Mucosa of rectum (tissue), 2 donors: ENCODE measurements around the gene RNF144B.
"Not testable (repeated sequence)": the region's sequence is repeated elsewhere in the genome, so short reads cannot be mapped to it uniquely, and the experiment has no call there.

Experiments
- H3K27ac ChIP-seq, 2 donors: one replicate each; pipeline ENCODE4 v1.7.0; 2013; ENCODE audit warnings: inconsistent platforms in 2 of 2, low read depth in 2 of 2, low read length in 2 of 2
- H3K27me3 ChIP-seq, 2 donors: one replicate each; pipeline ENCODE4 v1.7.0; 2013; ENCODE audit warnings: low read length in 2 of 2; ENCODE audit not compliant: control insufficient read depth in 2 of 2, insufficient read depth in 2 of 2
- H3K36me3 ChIP-seq, 2 donors: one replicate each; pipeline ENCODE4 v1.7.0; 2013; ENCODE audit warnings: low read length in 2 of 2; ENCODE audit not compliant: control insufficient read depth in 2 of 2, insufficient read depth in 2 of 2
- H3K4me1 ChIP-seq, 2 donors: one replicate each; pipeline ENCODE4 v1.7.0; 2013; ENCODE audit warnings: low read length in 2 of 2, mild to moderate bottlenecking in 1 of 2; ENCODE audit not compliant: control insufficient read depth in 2 of 2, insufficient read depth in 2 of 2
- H3K4me3 ChIP-seq, 2 donors: one replicate each; pipeline ENCODE4 v1.7.0; 2013; ENCODE audit warnings: low read length in 2 of 2
- H3K9ac ChIP-seq, 2 donors: one replicate each; pipeline ENCODE4 v1.7.0; 2013; ENCODE audit warnings: low read length in 2 of 2, low read depth in 1 of 2, mild to moderate bottlenecking in 1 of 2
- H3K9me3 ChIP-seq, 2 donors: one replicate each; pipeline ENCODE4 v1.7.0; 2013; ENCODE audit warnings: low read length in 2 of 2; ENCODE audit not compliant: control insufficient read depth in 2 of 2
- donor health status: healthy.
- donor health status: Normal muscosa, but diverticular disease.

Gene RNF144B

GRCh38 chr6:18454446-18454845 is 67.3 kb downstream of the RNF144B start:
- no peaks in the 10 kb centered on the region for H3K9me3 ChIP-seq
- no peak overlapping the region for H3K27ac ChIP-seq
- no peaks in the 10 kb centered on the region for H3K27me3 ChIP-seq
- no peaks in the 10 kb centered on the region for H3K4me1 ChIP-seq
- H3K4me3 ChIP-seq, result no peak overlapping the region
- peaks cover 0 to under 1% of the 10 kb centered on the region in 2 donors for H3K36me3 ChIP-seq
- H3K9ac ChIP-seq, result no peak overlapping the region

DNA sequence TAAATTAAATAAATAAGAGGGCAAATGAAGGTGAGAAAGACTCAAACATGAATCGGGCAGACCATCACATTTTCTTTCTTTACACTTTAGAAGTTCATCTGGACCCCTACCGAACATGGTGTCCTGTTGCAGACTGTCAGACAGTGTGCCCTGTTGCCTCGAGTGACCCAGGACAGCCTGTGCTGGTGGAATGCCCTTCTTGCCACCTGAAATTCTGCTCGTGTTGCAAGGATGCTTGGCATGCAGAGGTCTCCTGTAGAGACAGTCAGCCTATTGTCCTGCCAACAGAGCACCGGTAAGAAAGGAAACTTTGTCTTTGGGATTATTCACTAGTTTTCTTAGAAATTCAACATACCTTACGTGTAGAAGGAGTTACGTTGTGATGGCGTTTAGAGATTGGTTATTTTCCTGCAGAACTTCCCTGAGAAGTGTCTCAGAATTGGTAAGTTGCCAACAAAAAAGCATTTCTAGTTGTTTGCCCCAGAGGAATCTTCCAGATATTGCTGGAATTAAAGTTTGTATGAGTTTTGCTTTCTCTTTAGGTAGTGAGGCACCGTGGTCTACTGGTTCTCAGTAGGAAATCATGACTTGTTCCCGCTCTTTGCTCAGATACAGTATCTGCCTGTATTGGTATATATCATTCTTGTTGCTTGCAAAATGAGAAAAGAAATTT is 70.1 kb downstream of the RNF144B start:
- H3K9me3 ChIP-seq, result no peaks in the 10 kb centered on the region
- H3K4me1 ChIP-seq, result no peaks in the 10 kb centered on the region
- H3K36me3 ChIP-seq, result peaks cover 2 to 6% of the 10 kb centered on the region in 2 donors
- no peak overlapping the region for H3K27ac ChIP-seq
- H3K9ac ChIP-seq, result no peak overlapping the region
- H3K4me3 ChIP-seq, result no peak overlapping the region
- no peaks in the 10 kb centered on the region for H3K27me3 ChIP-seq

- H3K4me1 ChIP-seq, H3K27me3 ChIP-seq, H3K27ac ChIP-seq, H3K9me3 ChIP-seq, H3K4me3 ChIP-seq, H3K36me3 ChIP-seq, H3K9ac ChIP-seq: not testable (repeated sequence)
Observed at GRCh38 chr6:18458086-18458485, 70.9 kb downstream of the RNF144B start.

DNA sequence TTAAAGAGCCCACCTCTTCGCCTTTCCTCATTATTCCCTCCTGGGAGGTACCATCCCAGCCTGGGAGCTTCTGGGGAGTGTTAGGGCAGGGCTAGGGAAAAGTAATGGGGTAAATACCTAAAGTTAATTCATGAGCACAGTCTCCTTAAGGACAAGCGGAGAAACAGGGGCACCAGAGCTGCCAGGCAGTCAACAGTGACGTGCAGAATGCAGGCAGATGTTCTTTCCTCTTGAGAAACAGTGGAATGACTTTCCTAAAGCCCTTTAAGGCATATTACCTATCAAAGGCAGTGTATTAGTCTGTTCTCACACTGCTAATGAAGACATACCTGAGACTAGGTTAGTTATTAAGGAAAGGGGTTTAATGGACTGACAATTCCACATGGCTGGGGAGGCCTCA is 76.3 kb downstream of the RNF144B start:
- H3K9me3 ChIP-seq, result no peaks in the 10 kb centered on the region
- H3K9ac ChIP-seq, result no peak overlapping the region
- peaks cover 2 to 6% of the 10 kb centered on the region in 2 donors for H3K36me3 ChIP-seq
- H3K27ac ChIP-seq, result no peak overlapping the region
- no peak overlapping the region for H3K4me3 ChIP-seq
- no peaks in the 10 kb centered on the region for H3K4me1 ChIP-seq
- H3K27me3 ChIP-seq, result no peaks in the 10 kb centered on the region

GRCh38 chr6:18464176-18464575 is 77.0 kb downstream of the RNF144B start:
- peaks cover 2 to 6% of the 10 kb centered on the region in 2 donors for H3K36me3 ChIP-seq
- no peak overlapping the region for H3K27ac ChIP-seq
- no peaks in the 10 kb centered on the region for H3K4me1 ChIP-seq
- no peak overlapping the region for H3K4me3 ChIP-seq
- no peaks in the 10 kb centered on the region for H3K9me3 ChIP-seq
- H3K27me3 ChIP-seq, result no peaks in the 10 kb centered on the region
- no peak overlapping the region for H3K9ac ChIP-seq

DNA sequence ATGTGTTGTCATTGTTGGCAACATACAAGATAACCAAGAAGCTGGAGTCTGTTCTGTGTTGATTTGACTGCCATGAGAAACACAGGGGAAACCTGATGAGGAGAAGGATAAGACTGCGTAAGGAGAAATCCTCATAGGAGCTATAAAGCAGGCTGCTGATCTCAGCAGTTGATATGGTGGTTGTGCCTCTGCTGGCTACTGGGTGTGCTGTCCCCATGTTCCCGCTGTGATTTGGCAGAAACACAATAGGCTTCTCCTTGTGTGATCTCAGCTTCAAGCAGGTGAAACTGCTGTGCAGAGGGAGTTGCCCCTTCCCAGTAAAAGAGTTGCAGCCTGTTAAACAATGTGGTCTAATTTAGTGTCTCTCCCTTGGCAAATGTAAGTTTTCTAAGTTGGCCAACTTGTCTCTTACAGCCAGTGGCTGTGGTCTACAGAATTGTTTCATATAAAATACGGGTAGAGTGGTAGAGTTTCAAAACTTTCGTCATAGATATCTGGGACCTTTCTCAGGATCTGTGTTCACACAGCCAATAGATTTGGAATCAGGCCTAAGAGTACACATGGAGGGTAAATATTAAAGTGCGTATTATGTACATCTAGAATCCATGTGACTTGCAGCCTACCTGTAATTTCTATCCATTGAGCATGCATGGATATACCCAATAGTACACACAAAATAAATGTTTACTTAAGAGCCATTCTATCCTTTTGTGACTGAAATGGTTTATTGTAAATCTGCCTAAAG is 78.4 kb downstream of the RNF144B start:
- Histone ChIP-seq H3K4me3 (no peak overlapping the region), H3K36me3 (no peaks in the 10 kb centered on the region), H3K4me1 (no peaks in the 10 kb centered on the region), H3K9me3 (no peaks in the 10 kb centered on the region), H3K27ac (no peak overlapping the region), H3K9ac (no peak overlapping the region), H3K27me3 (no peaks in the 10 kb centered on the region)

GRCh38 chr6:18467741-18468502 is 80.8 kb downstream of the RNF144B start:
- no peak overlapping the region for H3K4me3 ChIP-seq
- H3K4me1 ChIP-seq, result no peaks in the 10 kb centered on the region
- H3K36me3 ChIP-seq, result no peaks in the 10 kb centered on the region
- no peak overlapping the region for H3K9ac ChIP-seq
- H3K27me3 ChIP-seq, result no peaks in the 10 kb centered on the region
- no peaks in the 10 kb centered on the region for H3K9me3 ChIP-seq
- H3K27ac ChIP-seq, result no peak overlapping the region

- Histone ChIP-seq H3K9ac (no peak overlapping the region), H3K4me1 (no peaks in the 10 kb centered on the region), H3K36me3 (no peaks in the 10 kb centered on the region), H3K9me3 (no peaks in the 10 kb centered on the region), H3K4me3 (no peak overlapping the region), H3K27me3 (no peaks in the 10 kb centered on the region), H3K27ac (no peak overlapping the region)
Observed at GRCh38 chr6:18468503-18468843, 81.3 kb downstream of the RNF144B start.

- no peaks in the 10 kb centered on the region for H3K36me3 ChIP-seq
- no peaks in the 10 kb centered on the region for H3K27me3 ChIP-seq
- H3K4me1 ChIP-seq, result no peaks in the 10 kb centered on the region
- no peak overlapping the region for H3K27ac ChIP-seq
- no peaks in the 10 kb centered on the region for H3K9me3 ChIP-seq
- H3K4me3 ChIP-seq, result no peak overlapping the region
- no peak overlapping the region for H3K9ac ChIP-seq
Observed at GRCh38 chr6:18469536-18469935, 82.4 kb downstream of the RNF144B start.

DNA sequence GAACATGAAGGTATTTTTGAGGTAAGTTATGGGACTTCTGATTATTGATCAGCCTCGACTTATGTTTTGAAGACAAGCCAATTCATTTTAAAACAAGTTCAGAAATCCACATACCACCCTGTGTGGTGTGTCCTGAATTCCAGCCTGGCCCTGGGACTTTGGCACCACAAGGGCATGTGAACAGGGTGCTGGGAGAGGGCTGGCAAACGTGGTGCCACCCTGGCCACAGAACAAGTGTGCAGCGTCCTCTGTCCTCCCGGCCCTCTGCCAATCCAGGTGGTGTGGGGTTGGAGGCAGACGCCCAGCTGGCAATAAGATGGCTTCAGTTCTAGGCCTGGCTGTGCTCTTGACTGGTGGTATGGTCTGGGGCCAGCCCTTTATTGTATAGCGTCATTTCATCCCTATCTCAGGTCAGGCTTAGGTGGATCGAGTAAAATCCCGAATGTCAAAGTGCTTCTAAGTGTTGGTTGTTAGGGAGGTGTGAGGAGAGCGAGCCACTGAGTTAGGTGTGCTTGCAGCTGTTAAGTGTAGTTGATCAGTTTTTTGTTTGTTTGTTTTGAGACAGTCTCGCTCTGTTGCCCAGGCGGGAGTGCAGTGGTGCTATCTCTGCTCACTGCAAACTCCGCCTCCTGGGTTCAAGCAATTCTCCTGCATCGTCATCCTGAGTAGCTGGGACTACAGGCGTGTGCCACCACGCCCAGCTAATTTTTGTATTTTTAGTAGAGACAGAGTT is 84.2 kb downstream of the RNF144B start:
- H3K9ac ChIP-seq, result no peak overlapping the region
- H3K9me3 ChIP-seq, result no peaks in the 10 kb centered on the region
- no peaks in the 10 kb centered on the region for H3K36me3 ChIP-seq
- H3K27me3 ChIP-seq, result no peaks in the 10 kb centered on the region
- no peak overlapping the region for H3K27ac ChIP-seq
- H3K4me3 ChIP-seq, result no peak overlapping the region
- no peaks in the 10 kb centered on the region for H3K4me1 ChIP-seq
